ENCODE results near the gene BOK. TPM values are rescaled to one million over a fixed set of nuclear protein-coding genes. Genes with fewer than 3 reads are reported as not detected.

Gene BOK
- total and polyA plus RNA-seq, 2 of the 13 experiments (the other 11 are each of a cell fraction or from before 2014, with no cell fraction given), result 35.5 to 39.2 TPM

DNA sequence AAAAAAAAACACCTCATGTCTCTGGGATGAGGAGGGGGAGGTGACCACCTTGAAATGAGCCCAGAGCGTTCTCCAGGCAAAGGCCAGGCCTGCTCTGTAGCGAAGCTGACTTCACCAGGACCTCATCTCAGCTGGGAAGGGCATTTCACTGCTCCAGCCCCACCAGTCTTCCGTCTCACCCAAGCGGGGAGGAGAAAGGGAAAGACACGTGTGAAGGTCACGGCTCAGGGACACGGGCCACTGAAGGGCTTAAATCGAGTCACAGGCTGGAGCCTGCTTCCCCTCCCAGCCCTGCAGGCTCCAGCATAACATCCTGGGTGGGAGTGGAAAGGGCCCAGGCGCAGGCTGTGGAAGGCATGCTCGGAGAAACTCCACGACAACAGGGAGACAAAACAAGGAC lies 60.3 kb downstream of the BOK start (continued):
- no peak for TF ChIP-seq SRSF9 (IDR thresholded peaks at IDR 0.05; ENCODE audit: borderline replicate concordance, insufficient read depth, low read depth, low read length, poor library complexity, severe bottlenecking)
- TF ChIP-seq, protein P1, sequence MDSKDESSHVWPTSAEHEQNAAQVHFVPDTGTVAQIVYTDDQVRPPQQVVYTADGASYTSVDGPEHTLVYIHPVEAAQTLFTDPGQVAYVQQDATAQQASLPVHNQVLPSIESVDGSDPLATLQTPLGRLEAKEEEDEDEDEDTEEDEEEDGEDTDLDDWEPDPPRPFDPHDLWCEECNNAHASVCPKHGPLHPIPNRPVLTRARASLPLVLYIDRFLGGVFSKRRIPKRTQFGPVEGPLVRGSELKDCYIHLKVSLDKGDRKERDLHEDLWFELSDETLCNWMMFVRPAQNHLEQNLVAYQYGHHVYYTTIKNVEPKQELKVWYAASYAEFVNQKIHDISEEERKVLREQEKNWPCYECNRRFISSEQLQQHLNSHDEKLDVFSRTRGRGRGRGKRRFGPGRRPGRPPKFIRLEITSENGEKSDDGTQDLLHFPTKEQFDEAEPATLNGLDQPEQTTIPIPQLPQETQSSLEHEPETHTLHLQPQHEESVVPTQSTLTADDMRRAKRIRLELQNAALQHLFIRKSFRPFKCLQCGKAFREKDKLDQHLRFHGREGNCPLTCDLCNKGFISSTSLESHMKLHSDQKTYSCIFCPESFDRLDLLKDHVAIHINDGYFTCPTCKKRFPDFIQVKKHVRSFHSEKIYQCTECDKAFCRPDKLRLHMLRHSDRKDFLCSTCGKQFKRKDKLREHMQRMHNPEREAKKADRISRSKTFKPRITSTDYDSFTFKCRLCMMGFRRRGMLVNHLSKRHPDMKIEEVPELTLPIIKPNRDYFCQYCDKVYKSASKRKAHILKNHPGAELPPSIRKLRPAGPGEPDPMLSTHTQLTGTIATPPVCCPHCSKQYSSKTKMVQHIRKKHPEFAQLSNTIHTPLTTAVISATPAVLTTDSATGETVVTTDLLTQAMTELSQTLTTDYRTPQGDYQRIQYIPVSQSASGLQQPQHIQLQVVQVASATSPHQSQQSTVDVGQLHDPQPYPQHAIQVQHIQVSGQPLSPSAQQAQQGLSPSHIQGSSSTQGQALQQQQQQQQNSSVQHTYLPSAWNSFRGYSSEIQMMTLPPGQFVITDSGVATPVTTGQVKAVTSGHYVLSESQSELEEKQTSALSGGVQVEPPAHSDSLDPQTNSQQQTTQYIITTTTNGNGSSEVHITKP (CRISPR knock-in tag; IDR thresholded peaks at IDR 0.05; ENCODE audit: low read depth), result no peak
- no peak for TF ChIP-seq ZSCAN20 (CRISPR knock-in tag; IDR thresholded peaks at IDR 0.05; ENCODE audit: borderline replicate concordance)
- no peak for TF ChIP-seq SOX6 (IDR thresholded peaks at IDR 0.05)
- TF ChIP-seq SOX6 (CRISPR knock-in tag; IDR thresholded peaks at IDR 0.05), result no peak
- TF ChIP-seq, protein P2, sequence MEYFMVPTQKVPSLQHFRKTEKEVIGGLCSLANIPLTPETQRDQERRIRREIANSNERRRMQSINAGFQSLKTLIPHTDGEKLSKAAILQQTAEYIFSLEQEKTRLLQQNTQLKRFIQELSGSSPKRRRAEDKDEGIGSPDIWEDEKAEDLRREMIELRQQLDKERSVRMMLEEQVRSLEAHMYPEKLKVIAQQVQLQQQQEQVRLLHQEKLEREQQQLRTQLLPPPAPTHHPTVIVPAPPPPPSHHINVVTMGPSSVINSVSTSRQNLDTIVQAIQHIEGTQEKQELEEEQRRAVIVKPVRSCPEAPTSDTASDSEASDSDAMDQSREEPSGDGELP (IDR thresholded peaks at IDR 0.05; ENCODE audit: borderline replicate concordance, low read depth), result no peak
- no peak for TF ChIP-seq MAZ (IDR thresholded peaks at IDR 0.05; ENCODE audit: borderline replicate concordance, low read depth, low read length)
- TF ChIP-seq MAZ (CRISPR knock-in tag; IDR thresholded peaks at IDR 0.05; ENCODE audit: low read depth), result no peak
